ENCODE data around the gene ONECUT3. TPM values are rescaled to one million over a fixed set of nuclear protein-coding genes. Genes with fewer than 3 reads are reported as not detected.

ONECUT3 gene
- total RNA-seq, 1 donor: not detected

DNA sequence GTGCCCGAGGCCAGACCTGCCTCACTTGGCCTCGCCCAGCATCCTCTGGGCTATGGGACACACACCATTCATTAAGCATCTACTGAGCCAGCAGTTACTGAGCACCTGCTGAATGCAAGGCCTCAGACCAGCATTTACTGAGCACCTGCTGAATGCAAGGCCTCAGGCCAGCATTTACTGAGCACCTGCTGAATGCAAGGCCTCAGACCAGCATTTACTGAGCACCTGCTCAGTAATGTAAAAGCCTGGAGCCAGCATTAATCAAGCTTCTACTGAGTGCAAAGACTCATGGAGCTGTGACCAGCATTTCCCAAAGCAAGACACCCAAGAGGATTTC lies 55.1 kb downstream of the ONECUT3 start:
- H3K4me3 ChIP-seq (ENCODE audit: low read depth, low read length): no peak overlapping the region
- TF ChIP-seq CTCF (IDR thresholded peaks at IDR 0.05; ENCODE audit: insufficient read depth, low read length): no peak
- DNase-seq (ENCODE audit: low read depth): no peak

GRCh38 chr19:1809678-1810077 lies 56.4 kb downstream of the ONECUT3 start:
- DNase-seq (ENCODE audit: low read depth): no peak
- no peak for TF ChIP-seq CTCF (IDR thresholded peaks at IDR 0.05; ENCODE audit: insufficient read depth, low read length)
- no peak overlapping the region for H3K4me3 ChIP-seq (ENCODE audit: low read depth, low read length)

GRCh38 chr19:1810439-1811160 lies 57.3 kb downstream of the ONECUT3 start:
- no peak overlapping the region for H3K4me3 ChIP-seq (ENCODE audit: low read depth, low read length)
- TF ChIP-seq CTCF (IDR thresholded peaks at IDR 0.05; ENCODE audit: insufficient read depth, low read length): no peak
- no peak for DNase-seq (ENCODE audit: low read depth)

DNA sequence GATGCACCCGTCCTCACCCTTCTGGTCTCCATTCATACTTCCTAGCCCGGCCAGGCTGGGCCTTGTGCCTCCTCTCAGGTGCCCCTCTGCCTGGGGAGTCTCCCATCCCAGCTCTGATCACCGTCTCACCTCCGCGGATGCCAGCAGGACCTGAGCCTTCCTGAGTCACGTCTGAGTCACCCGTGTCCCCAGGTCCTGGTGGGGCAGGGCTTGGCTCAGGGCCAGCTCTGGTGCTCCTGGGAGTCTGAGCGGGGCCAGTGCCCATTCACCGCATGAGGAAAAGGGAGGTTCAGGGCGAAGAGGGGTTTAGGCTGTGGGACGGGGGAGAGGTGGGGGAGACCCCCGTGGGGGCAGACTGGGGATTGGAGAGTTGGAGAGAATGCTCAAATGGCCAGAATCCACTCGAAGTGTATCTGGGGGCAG lies 58.2 kb downstream of the ONECUT3 start:
- no peak for TF ChIP-seq CTCF (IDR thresholded peaks at IDR 0.05; ENCODE audit: insufficient read depth, low read length)
- H3K4me3 ChIP-seq (ENCODE audit: low read depth, low read length): peak overlapping the region; percentile 68
- DNase-seq (ENCODE audit: low read depth): peak; percentile 46

DNA sequence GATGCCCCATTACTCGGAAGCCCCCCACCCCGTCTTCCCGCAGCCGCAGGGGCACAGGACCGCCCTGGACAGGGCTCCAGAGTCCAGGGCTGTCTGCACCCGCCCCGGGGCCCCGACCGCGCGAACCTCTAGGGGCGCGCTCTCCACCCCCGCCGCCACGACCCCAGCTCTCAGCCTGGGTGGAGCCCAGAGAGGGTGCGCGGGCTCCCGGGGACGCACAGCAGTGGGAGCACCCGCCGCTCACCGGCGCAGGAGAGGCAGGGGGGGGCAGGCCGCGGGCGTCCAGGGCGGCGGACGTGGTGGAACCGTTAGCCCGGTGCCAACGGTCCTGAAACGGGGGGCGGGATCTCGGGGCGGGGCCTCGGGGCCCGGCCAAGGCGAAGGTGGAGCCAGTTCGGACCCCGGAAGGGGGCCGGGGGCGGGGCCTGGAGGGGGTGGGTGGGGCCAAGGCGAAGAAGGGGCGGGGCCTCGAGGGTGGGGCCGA lies 58.7 kb downstream of the ONECUT3 start, which contains the start of gene ATP8B3:
ATP8B3 (minus strand) TSS at position 335 of the 484 bp plus-strand sequence. CDS start 540 bp downstream, outside the sequence.
- H3K4me3 ChIP-seq (ENCODE audit: low read depth, low read length): peak within 1 kb of the TSS; percentile 70
- peak; percentile 4 for TF ChIP-seq CTCF (IDR thresholded peaks at IDR 0.05; ENCODE audit: insufficient read depth, low read length)
- no peak for DNase-seq (ENCODE audit: low read depth)

GRCh38 chr19:1812426-1813191 lies 59.3 kb downstream of the ONECUT3 start:
- peak; percentile 65 for TF ChIP-seq CTCF (IDR thresholded peaks at IDR 0.05; ENCODE audit: insufficient read depth, low read length)
- peak; percentile 84 for DNase-seq (ENCODE audit: low read depth)
- peak overlapping the region; percentile 70 for H3K4me3 ChIP-seq (ENCODE audit: low read depth, low read length)
